HCT116 (cell line): Measurements from ENCODE around the gene ACOXL. TPM values are rescaled to one million over a fixed set of nuclear protein-coding genes. Genes with fewer than 3 reads are reported as not detected.

Source experiments
- ATAC-seq: fragments of 200-7000 bp; cut with Tn5 transposase; 2 replicates; pipeline ENCODE4 v1.9.1; 2020; ENCODE audit warnings: mild to moderate bottlenecking, moderate library complexity
- BruUV-seq: library from RNA; stranded (reverse); fragments of 400-500 nt; replicated peaks from 2 replicates; lab custom pipeline; 2021; lab: Mats Ljungman, UMichigan
- CTCF ChIA-PET: fragments of 300-600 bp; sonication (Branson Sonifier 250); formaldehyde crosslinking; loops from one replicate; lab custom pipeline; 2021; ENCODE audit warnings: antibody characterized with exemption; lab: Charles Lee
- POLR2A ChIA-PET: fragments of 300-600, 350-600 bp; sonication (Branson Sonifier 250); formaldehyde crosslinking; loops from one replicate; lab custom pipeline; 2021; ENCODE audit warnings: antibody characterized with exemption; lab: Charles Lee
- RAD21 ChIA-PET, 2 experiments: fragments of 300-600 bp; sonication (Branson Sonifier 250); formaldehyde crosslinking; loops; one replicate each; lab custom pipeline; 2023; ENCODE audit warnings: low total read pairs in 2 of 2; ENCODE audit not compliant: uncharacterized antibody in 2 of 2, unreplicated experiment in 2 of 2, low non-redundant PET in 1 of 2; lab: Charles Lee
- DNase-seq: peaks from one replicate; pipeline ENCODE4 v3.0.0-alpha.2; 2010; ENCODE audit warnings: low read depth, low spot score
- H2AFZ ChIP-seq: fragments of 200-600 bp; shearing (Covaris generic), sonication (generic); 2 replicates; pipeline ENCODE4 v1.6.1; 2017; ENCODE audit warnings: low read depth, mixed run types, mixed read lengths, antibody characterized with exemption, low read length; ENCODE audit not compliant: poor library complexity, severe bottlenecking
- H3K27ac ChIP-seq: 2 replicates; pipeline ENCODE4 v1.5.1; 2012; ENCODE audit warnings: low read depth, low read length
- H3K27me3 ChIP-seq: fragments of 200-600 bp; sonication (generic); 2 replicates; pipeline ENCODE4 v1.6.1; 2016; ENCODE audit warnings: mixed run types, low read length, mixed read lengths; ENCODE audit not compliant: insufficient read depth
- H3K36me3 ChIP-seq, 2 experiments: fragments of 200-500 bp in 1 of 2; fragments of 200-600 bp in 1 of 2; sonication (Bioruptor generic) in 1 of 2; sonication (generic) in 1 of 2; 2 replicates each; pipeline versions ENCODE4 v1.5.1 to v1.6.1; 2014 to 2016; ENCODE audit warnings: low read length in 2 of 2, inconsistent platforms in 1 of 2, mixed read lengths in 1 of 2, mixed run types in 1 of 2; ENCODE audit not compliant: insufficient read depth in 2 of 2, control insufficient read depth in 1 of 2
- H3K4me1 ChIP-seq, 2 experiments: fragments of 200-600 bp in 1 of 2; sonication (generic) in 1 of 2; 2 replicates each; pipeline versions ENCODE4 v1.5.1 to v1.6.1; 2012 to 2017; ENCODE audit warnings: low read length in 2 of 2, inconsistent platforms in 1 of 2, mild to moderate bottlenecking in 1 of 2, mixed read lengths in 1 of 2, mixed run types in 1 of 2, moderate library complexity in 1 of 2; ENCODE audit not compliant: insufficient read depth in 2 of 2, control insufficient read depth in 1 of 2
- H3K4me2 ChIP-seq: fragments of 200-600 bp; sonication (generic); 2 replicates; pipeline ENCODE4 v1.6.1; 2017; ENCODE audit warnings: mixed run types, low read length, mixed read lengths
- H3K4me3 ChIP-seq, 2 experiments: fragments of 200-600 bp in 1 of 2; sonication (generic) in 1 of 2; replicated peaks in 1 of 2; 2 replicates each; pipeline ENCODE4 v1.5.1; 2011 to 2016; ENCODE audit warnings: low read length in 2 of 2, control low read depth in 1 of 2, low read depth in 1 of 2, mild to moderate bottlenecking in 1 of 2, mixed read lengths in 1 of 2, mixed run types in 1 of 2
- H3K79me2 ChIP-seq: fragments of 200-600 bp; sonication (generic); 2 replicates; pipeline ENCODE4 v1.6.1; 2017; ENCODE audit warnings: mild to moderate bottlenecking, mixed run types, low read length, moderate library complexity, mixed read lengths; ENCODE audit not compliant: insufficient read depth
- H3K9ac ChIP-seq: fragments of 200-600 bp; sonication (generic); 2 replicates; pipeline ENCODE4 v1.6.1; 2016; ENCODE audit warnings: low read length, mixed read lengths
- H3K9me2 ChIP-seq: fragments of 200-600 bp; sonication (generic), shearing (Covaris generic); 2 replicates; pipeline ENCODE4 v1.6.1; 2017; ENCODE audit warnings: mixed run types, mild to moderate bottlenecking, moderate library complexity; ENCODE audit not compliant: insufficient read depth
- H3K9me3 ChIP-seq, 2 experiments: fragments of 200-500 bp in 1 of 2; fragments of 200-600 bp in 1 of 2; sonication (Bioruptor generic) in 1 of 2; sonication (generic) in 1 of 2; 2 replicates each; pipeline ENCODE4 v1.6.1; 2014 to 2017; ENCODE audit warnings: low read length in 2 of 2, mixed read lengths in 2 of 2, inconsistent platforms in 1 of 2, low read depth in 1 of 2, mild to moderate bottlenecking in 1 of 2, mixed run types in 1 of 2, moderate library complexity in 1 of 2; ENCODE audit not compliant: control insufficient read depth in 1 of 2, insufficient read depth in 1 of 2
- H4K20me1 ChIP-seq: fragments of 200-600 bp; sonication (generic), shearing (Covaris generic); 2 replicates; pipeline ENCODE4 v1.6.1; 2017; ENCODE audit warnings: mixed run types, mild to moderate bottlenecking, moderate library complexity; ENCODE audit not compliant: insufficient read depth
- CEBPB ChIP-seq: IDR thresholded peaks from 2 replicates; pipeline ENCODE4 v1.6.1; 2012; ENCODE audit warnings: low read depth
- EGR1 ChIP-seq: IDR thresholded peaks from 2 replicates; pipeline ENCODE4 v1.6.1; 2012; ENCODE audit warnings: low read depth
- ELF1 ChIP-seq: IDR thresholded peaks from 2 replicates; pipeline ENCODE4 v1.6.1; 2012; ENCODE audit warnings: low read depth, borderline replicate concordance
- EZH2 ChIP-seq: fragments of 200-600 bp; sonication (generic); IDR thresholded peaks from 2 replicates; pipeline ENCODE4 v1.6.1; 2017; ENCODE audit warnings: antibody characterized with exemption, mixed run types
- EZH2phosphoT487 ChIP-seq: fragments of 200-600 bp; IDR thresholded peaks from 2 replicates; pipeline ENCODE4 v1.6.1; 2018; ENCODE audit warnings: antibody characterized with exemption, borderline replicate concordance
- FOSL1 ChIP-seq: IDR thresholded peaks from 2 replicates; pipeline ENCODE4 v1.6.1; 2012; ENCODE audit warnings: low read depth
- JUND ChIP-seq: IDR thresholded peaks from 2 replicates; pipeline ENCODE4 v1.6.1; 2012
- POLR2A ChIP-seq: IDR thresholded peaks from 2 replicates; pipeline ENCODE4 v1.7.0; 2011; ENCODE audit warnings: borderline replicate concordance; ENCODE audit not compliant: insufficient read depth, insufficient read length; ENCODE audit errors: extremely low read depth
- RAD21 ChIP-seq: IDR thresholded peaks from 2 replicates; pipeline ENCODE4 v1.6.1; 2012; ENCODE audit warnings: low read depth, mild to moderate bottlenecking
- SP1 ChIP-seq: IDR thresholded peaks from 2 replicates; pipeline ENCODE4 v1.6.1; 2012; ENCODE audit warnings: low read depth
- SRF ChIP-seq: IDR thresholded peaks from 2 replicates; pipeline ENCODE4 v1.6.1; 2012; ENCODE audit warnings: low read depth
- YY1 ChIP-seq: IDR thresholded peaks from 2 replicates; pipeline ENCODE4 v1.6.1; 2011; ENCODE audit warnings: low read length, low read depth, moderate library complexity, mild to moderate bottlenecking; ENCODE audit not compliant: insufficient replicate concordance; ENCODE audit errors: extremely low read depth
- ZNF274 ChIP-seq: fragments of 200-500 bp; sonication (Bioruptor generic); IDR thresholded peaks from 2 replicates; pipeline ENCODE4 v1.6.1; 2014; ENCODE audit warnings: mild to moderate bottlenecking, low read depth, low read length, inconsistent platforms
- intact Hi-C: fragments of 100-400 bp; cut with micrococcal nuclease; formaldehyde crosslinking; loops from 2 replicates; pipeline ENCODE4 v1.10.0; 2022
- total RNA-seq: library from RNA; stranded (reverse); gene quantifications from one replicate; pipeline ENCODE4 v1.2.1, GENCODE V29; 2021; ENCODE audit not compliant: unreplicated experiment
- TF ChIP-seq, protein P1 (sequence below), 3 experiments: fragments of 200-600 bp in 1 of 3; sonication (generic) in 1 of 3; IDR thresholded peaks in 2 of 3; conservative IDR thresholded peaks in 1 of 3; 2 replicates each; pipeline ENCODE4 v1.5.1; 2012 to 2017; ENCODE audit warnings: low read depth in 2 of 3, low read length in 2 of 3, antibody characterized with exemption in 1 of 3, borderline replicate concordance in 1 of 3, control low read depth in 1 of 3, mild to moderate bottlenecking in 1 of 3, mixed read lengths in 1 of 3, mixed run types in 1 of 3, moderate library complexity in 1 of 3; ENCODE audit not compliant: insufficient read depth in 1 of 3
- TF ChIP-seq, protein P2 (sequence below): IDR thresholded peaks from 2 replicates; pipeline ENCODE4 v1.6.1; 2012
- TF ChIP-seq, protein P3 (sequence below): IDR thresholded peaks from 2 replicates; pipeline ENCODE4 v1.6.1; 2011; ENCODE audit warnings: mild to moderate bottlenecking, low read length, moderate library complexity; ENCODE audit not compliant: insufficient replicate concordance; ENCODE audit errors: extremely low read depth
- TF ChIP-seq, protein P4 (sequence below): IDR thresholded peaks from 2 replicates; pipeline ENCODE4 v1.6.1; 2012

The ACOXL gene
- total RNA-seq, 1 experiment from 2014 or later = 5.5 TPM

DNA sequence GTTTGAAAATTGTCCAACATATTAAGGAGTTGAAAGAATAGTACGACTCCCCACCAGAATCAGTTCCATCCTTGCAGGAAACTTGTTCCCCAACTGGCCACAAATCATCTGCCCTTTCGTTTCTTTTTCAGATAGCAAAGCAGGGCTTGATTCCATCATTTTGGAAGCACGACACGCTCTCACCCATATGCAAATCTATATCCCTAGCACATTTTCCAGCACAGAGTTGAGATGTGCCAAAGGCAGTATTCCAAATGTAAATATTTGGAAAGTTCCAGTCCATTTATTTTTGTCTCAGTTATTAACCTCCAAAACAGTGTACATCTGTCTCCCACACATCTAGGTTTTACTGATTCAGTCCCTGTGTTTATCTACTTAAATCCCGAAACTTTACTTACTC is 259.5 kb downstream of the ACOXL start:
- ChIA-PET RAD21 (no interaction called here), POLR2A (no interaction called here)
- no peak overlapping the region for H2AFZ ChIP-seq

DNA sequence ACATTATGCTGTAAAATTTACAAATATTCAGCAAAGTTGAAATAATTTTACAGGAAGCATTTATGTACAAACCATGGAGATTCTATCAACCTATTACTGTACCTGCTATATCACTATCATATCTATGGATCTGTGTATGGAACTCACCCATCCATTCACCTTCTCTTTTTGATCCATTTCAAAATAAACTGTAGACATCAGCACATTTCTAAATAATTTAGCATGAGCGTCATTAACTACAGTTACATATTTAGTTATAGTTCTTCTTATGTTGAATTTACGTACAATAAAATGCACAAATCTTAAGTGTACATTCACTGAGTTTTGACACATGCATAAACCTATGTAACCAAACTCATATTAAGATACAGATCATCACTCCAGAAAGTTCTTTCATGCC is 260.5 kb downstream of the ACOXL start:
- intact Hi-C loops = no loop called here
- Histone ChIP-seq H3K79me2 (no peaks in the 10 kb centered on the region), H3K4me3 (no peak overlapping the region), H3K27me3 (no peaks in the 10 kb centered on the region), H3K4me1 (peaks cover 4 to 6% of the 10 kb centered on the region in 2 experiments; a peak in 3 of 4 replicates), H3K4me2 (no peak overlapping the region), H3K9me3 (no peaks in the 10 kb centered on the region), H3K36me3 (no peaks in the 10 kb centered on the region), H3K9ac (no peak overlapping the region), H3K9me2 (no peaks in the 10 kb centered on the region), H2AFZ (no peak overlapping the region), H4K20me1 (no peaks in the 10 kb centered on the region), H3K27ac (no peak overlapping the region)
- ChIA-PET POLR2A (no interaction called here), RAD21 (no interaction called here), CTCF (no interaction called here)
- no TSS peak for BruUV-seq
- DNase-seq = no peak
- no peak for ATAC-seq
- TF ChIP-seq ELF1 = no peak
- TF ChIP-seq SRF = no peak
- no peak for TF ChIP-seq SP1
- TF ChIP-seq RAD21 = no peak
- TF ChIP-seq FOSL1 = no peak
- TF ChIP-seq EZH2phosphoT487 = no peak
- no peak for TF ChIP-seq CEBPB
- no peak for TF ChIP-seq YY1
- no peak for TF ChIP-seq EZH2
- TF ChIP-seq, protein P1, sequence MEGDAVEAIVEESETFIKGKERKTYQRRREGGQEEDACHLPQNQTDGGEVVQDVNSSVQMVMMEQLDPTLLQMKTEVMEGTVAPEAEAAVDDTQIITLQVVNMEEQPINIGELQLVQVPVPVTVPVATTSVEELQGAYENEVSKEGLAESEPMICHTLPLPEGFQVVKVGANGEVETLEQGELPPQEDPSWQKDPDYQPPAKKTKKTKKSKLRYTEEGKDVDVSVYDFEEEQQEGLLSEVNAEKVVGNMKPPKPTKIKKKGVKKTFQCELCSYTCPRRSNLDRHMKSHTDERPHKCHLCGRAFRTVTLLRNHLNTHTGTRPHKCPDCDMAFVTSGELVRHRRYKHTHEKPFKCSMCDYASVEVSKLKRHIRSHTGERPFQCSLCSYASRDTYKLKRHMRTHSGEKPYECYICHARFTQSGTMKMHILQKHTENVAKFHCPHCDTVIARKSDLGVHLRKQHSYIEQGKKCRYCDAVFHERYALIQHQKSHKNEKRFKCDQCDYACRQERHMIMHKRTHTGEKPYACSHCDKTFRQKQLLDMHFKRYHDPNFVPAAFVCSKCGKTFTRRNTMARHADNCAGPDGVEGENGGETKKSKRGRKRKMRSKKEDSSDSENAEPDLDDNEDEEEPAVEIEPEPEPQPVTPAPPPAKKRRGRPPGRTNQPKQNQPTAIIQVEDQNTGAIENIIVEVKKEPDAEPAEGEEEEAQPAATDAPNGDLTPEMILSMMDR (IDR thresholded peaks at IDR 0.05 in 2 of 3, conservative IDR thresholded peaks at IDR 0.05 in 1 of 3; ENCODE audit: borderline replicate concordance in 1 of 3, insufficient read depth in 1 of 3, low read depth in 2 of 3, low read length in 2 of 3) = no peak
- TF ChIP-seq EGR1 = no peak
- TF ChIP-seq, protein P2, sequence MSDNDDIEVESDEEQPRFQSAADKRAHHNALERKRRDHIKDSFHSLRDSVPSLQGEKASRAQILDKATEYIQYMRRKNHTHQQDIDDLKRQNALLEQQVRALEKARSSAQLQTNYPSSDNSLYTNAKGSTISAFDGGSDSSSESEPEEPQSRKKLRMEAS = no peak
- no peak for TF ChIP-seq POLR2A
- TF ChIP-seq JUND = no peak

More for the DNA sequence above, 259.5 kb downstream of the ACOXL start:
- TF ChIP-seq, protein P3, sequence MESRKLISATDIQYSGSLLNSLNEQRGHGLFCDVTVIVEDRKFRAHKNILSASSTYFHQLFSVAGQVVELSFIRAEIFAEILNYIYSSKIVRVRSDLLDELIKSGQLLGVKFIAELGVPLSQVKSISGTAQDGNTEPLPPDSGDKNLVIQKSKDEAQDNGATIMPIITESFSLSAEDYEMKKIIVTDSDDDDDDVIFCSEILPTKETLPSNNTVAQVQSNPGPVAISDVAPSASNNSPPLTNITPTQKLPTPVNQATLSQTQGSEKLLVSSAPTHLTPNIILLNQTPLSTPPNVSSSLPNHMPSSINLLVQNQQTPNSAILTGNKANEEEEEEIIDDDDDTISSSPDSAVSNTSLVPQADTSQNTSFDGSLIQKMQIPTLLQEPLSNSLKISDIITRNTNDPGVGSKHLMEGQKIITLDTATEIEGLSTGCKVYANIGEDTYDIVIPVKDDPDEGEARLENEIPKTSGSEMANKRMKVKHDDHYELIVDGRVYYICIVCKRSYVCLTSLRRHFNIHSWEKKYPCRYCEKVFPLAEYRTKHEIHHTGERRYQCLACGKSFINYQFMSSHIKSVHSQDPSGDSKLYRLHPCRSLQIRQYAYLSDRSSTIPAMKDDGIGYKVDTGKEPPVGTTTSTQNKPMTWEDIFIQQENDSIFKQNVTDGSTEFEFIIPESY = no peak
- TF ChIP-seq ZNF274 (no peak), EGR1 (no peak), SRF (no peak), CEBPB (no peak)
- TF ChIP-seq, protein P4, sequence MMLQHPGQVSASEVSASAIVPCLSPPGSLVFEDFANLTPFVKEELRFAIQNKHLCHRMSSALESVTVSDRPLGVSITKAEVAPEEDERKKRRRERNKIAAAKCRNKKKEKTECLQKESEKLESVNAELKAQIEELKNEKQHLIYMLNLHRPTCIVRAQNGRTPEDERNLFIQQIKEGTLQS = no peak
- Histone ChIP-seq H3K4me2 (no peak overlapping the region), H3K36me3 (no peaks in the 10 kb centered on the region), H3K4me1 (peaks cover 4 to 6% of the 10 kb centered on the region in 2 experiments; a peak in 3 of 4 replicates), H3K79me2 (no peaks in the 10 kb centered on the region), H3K9ac (no peak overlapping the region), H3K9me3 (no peaks in the 10 kb centered on the region), H3K27me3 (no peaks in the 10 kb centered on the region), H4K20me1 (no peaks in the 10 kb centered on the region), H3K27ac (no peak overlapping the region), H3K4me3 (no peak overlapping the region), H3K9me2 (no peaks in the 10 kb centered on the region)
- intact Hi-C loops = no loop called here
- BruUV-seq = no TSS peak
- DNase-seq = no peak
- ATAC-seq = no peak
- CTCF ChIA-PET = no interaction called here
